ENCODE measurements around the gene DIDO1.

Gene DIDO1

DNA sequence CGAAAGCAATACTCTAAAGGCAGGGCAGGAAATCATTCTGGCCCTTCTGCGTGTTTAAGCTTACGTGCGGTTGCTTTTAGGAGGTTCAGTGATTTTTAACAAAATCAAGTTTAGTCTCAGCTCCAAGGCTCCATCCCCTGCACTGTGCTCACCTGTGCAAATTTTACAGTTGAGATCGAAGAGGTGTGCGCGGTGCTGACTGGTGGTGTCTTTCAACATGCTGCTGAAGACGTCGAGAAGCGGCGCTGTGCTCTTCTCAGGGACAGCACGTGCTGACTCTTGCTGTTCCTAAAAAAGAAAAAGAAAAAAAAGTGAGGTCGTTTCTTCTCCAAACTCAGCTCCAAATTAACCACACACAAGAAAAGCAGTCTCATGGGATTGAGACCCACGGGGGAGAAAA lies 32.0 kb downstream of the DIDO1 start:
- DNase-seq (ENCODE audit: low read depth, low spot score), result no peak

- DNase-seq (ENCODE audit: low read depth, low spot score), result no peak
Observed at GRCh38 chr20:62893700-62894099, 32.6 kb downstream of the DIDO1 start.

DNA sequence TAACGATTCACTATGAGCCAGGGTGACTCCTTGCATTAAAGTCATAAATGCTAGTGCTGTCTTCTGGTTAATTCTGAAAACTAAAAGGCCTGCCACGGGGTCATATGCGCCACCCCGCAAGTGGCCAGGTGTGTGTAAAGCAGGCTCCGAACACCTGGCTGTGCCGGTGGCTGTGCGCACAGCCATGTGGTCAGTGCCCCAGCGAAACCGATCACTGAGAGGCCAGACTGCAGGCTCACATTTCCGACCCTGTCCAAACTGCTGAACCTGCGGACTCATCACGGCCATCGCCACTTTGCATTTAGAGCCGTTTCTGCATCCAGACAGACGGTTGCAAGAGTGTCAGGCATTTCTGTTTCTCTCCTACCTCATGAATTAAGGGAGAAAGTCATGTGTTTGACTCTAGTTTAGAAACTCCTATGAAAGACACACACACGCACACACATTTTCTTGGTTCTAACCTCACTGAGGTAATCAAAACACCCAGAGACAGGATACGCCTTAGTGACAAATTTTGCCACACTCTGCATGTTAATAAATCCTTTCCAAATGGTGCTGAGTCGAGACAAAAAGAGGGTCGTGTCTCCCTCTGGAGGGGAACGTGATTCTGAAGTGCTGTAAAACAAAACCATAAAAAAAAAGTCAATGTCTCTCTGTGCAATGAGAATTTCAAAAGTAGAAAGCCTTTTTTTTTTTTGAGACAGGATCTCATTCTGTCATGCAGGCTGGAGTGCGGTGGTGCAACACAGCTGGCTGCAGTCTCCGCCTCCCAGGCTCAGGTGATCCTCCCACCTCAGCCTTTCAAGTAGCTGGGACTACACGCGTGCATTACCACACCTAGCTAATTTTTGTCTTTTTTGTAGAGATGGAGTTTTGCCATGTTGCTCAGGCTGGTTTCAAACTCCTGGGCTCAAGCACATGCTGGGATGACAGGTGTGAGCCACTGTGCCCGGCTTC lies 33.7 kb downstream of the DIDO1 start:
- DNase-seq (ENCODE audit: low read depth, low spot score), result no peak

- DNase-seq (ENCODE audit: low read depth, low spot score), result no peak
Observed at GRCh38 chr20:62891111-62891510, 35.2 kb downstream of the DIDO1 start.

GRCh38 chr20:62890444-62890843 lies 35.9 kb downstream of the DIDO1 start:
- no peak for DNase-seq (ENCODE audit: low read depth, low spot score)

GRCh38 chr20:62889871-62890270 lies 36.4 kb downstream of the DIDO1 start:
- no peak for DNase-seq (ENCODE audit: low read depth, low spot score)

DNA sequence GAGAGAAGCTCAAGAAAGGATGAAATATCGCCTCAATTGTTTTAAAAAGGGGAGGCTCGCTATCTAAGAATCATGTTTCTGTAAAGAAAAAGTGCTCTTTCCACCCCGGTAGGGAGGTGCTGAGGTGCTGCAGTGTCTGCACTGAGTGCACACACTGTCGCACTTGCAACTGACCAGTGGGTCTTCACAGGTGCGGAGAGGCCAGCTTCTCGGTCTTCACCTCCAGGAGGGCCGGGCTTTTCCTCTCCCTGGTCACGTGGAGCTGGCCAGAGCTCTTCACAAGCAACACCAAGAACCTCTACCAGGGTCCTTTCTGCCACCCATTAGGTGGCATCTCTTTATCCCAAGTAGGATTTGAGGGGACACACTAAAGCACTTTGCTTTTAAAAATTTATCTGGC lies 36.9 kb downstream of the DIDO1 start:
- DNase-seq (ENCODE audit: low read depth, low spot score), result no peak

GRCh38 chr20:62888910-62889309 lies 37.4 kb downstream of the DIDO1 start:
- DNase-seq (ENCODE audit: low read depth, low spot score), result no peak

DNA sequence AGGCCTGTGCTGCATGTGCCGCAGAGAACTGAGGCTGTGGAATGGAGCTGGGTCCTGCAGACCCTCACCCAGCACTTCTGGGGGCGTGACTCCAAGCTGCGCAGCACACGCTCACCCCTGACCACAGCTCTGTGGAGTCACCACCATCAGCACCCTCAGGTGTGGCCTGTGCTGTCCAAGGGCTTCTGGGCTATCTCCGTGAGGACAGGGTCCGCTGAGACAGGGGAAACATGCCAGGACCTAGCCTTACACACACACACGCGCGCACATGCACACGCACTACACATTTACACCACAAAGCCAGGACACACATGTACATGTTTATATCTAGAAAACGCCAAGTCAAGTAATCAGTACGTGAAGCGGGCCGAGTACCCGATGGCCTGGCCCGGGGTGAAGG lies 37.9 kb downstream of the DIDO1 start:
- DNase-seq (ENCODE audit: low read depth, low spot score), result no peak

GRCh38 chr20:62887860-62888239 lies 38.5 kb downstream of the DIDO1 start:
- no peak for DNase-seq (ENCODE audit: low read depth, low spot score)

GRCh38 chr20:62887152-62887859 lies 39.0 kb downstream of the DIDO1 start:
- DNase-seq (ENCODE audit: low read depth, low spot score), result no peak

- no peak for DNase-seq (ENCODE audit: low read depth, low spot score)
Observed at GRCh38 chr20:62886709-62887058, 39.6 kb downstream of the DIDO1 start.

- no peak for DNase-seq (ENCODE audit: low read depth, low spot score)
Observed at GRCh38 chr20:62885896-62886708, 40.2 kb downstream of the DIDO1 start.

DNA sequence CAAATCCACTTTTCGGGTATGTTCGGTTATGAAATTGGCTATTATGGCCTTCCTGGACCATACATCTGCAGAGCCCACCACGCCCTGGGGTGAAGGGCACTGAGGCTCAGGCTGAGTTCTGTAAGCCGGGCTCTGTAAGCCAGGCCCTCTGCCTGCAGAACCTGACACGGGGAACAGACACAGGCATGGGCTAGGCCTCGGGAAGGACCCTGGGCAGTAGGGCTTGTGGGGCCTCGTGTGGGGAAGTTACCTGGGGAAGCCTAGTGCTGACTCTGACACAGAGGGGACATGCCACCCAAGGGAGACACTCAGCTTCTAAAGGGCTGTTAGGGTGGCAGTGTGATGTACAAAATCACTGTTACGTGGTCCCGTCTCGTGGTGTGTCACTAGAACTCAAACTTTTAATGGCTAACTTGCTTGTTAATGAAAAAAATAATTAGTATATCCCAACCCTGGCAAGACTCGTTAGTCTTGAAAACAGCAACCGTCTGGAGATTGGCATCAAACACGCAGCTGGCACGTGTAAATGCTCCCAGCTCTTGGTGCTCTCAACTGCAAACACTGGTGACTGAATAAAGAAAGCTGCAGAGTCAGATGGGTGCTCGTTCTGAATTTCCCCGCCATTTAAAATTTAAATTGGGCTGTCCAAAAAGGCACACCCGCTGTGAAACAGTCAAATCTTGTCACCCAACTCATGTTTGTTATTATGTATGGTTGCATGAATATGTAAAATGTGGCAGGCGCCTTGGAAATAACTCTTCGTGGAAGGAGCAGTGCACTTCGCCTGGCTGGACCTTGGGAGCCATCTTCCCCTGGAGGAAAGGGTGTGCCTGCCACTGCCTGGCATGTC lies 41.0 kb downstream of the DIDO1 start:
- peak; percentile 25 for DNase-seq (ENCODE audit: low read depth, low spot score)

- DNase-seq (ENCODE audit: low read depth, low spot score), result no peak
Observed at GRCh38 chr20:62884556-62884955, 41.7 kb downstream of the DIDO1 start.

- no peak for DNase-seq (ENCODE audit: low read depth, low spot score)
Observed at GRCh38 chr20:62882426-62882825, 43.9 kb downstream of the DIDO1 start.

GRCh38 chr20:62881662-62882395 lies 44.5 kb downstream of the DIDO1 start:
- no peak for DNase-seq (ENCODE audit: low read depth, low spot score)

- DNase-seq (ENCODE audit: low read depth, low spot score), result no peak
Observed at GRCh38 chr20:62880935-62881661, 45.2 kb downstream of the DIDO1 start.

- DNase-seq (ENCODE audit: low read depth, low spot score), result no peak
Observed at GRCh38 chr20:62880147-62880934, 46.0 kb downstream of the DIDO1 start.

All from ELF-1 (cell line).